ENCODE measurements around the gene CALU. TPM values are rescaled to one million over a fixed set of nuclear protein-coding genes. Genes with fewer than 3 reads are reported as not detected.

The CALU gene
- total RNA-seq, 1 experiment from 2014 or later, result 168 TPM

GRCh38 chr7:128729494-128729893 lies 9.7 kb upstream of the CALU start:
- Histone ChIP-seq H2BK12ac (ENCODE audit: insufficient read length, low read depth, low read length) (no peak overlapping the region), H3K4me1 (ENCODE audit: insufficient read depth, low read length) (no peaks in the 10 kb centered on the region), H3K23ac (ENCODE audit: insufficient read length, low read depth, low read length) (no peak overlapping the region), H2BK5ac (ENCODE audit: insufficient read length, low read length) (no peak overlapping the region), H3T11ph (ENCODE audit: low read length) (no peak overlapping the region), H2AFZ (ENCODE audit: low read length) (no peak overlapping the region), H4K20me1 (ENCODE audit: control insufficient read depth, insufficient read depth, insufficient read length) (no peaks in the 10 kb centered on the region), H3K9me3 (ENCODE audit: control insufficient read depth, low read depth, low read length) (no peaks in the 10 kb centered on the region), H2AK5ac (ENCODE audit: insufficient read length, low read length) (no peak overlapping the region), H3K79me2 (ENCODE audit: insufficient read depth, low read length) (no peaks in the 10 kb centered on the region), H4K91ac (ENCODE audit: insufficient read length, low read depth, low read length) (no peak overlapping the region), H3K27me3 (ENCODE audit: insufficient read depth, low read length) (no peaks in the 10 kb centered on the region), H3K14ac (ENCODE audit: insufficient read depth, low read length) (no peak overlapping the region), H3K4ac (ENCODE audit: low read depth, low read length) (no peak overlapping the region), H3K79me1 (ENCODE audit: insufficient read depth, low read depth, low read length, poor library complexity, severe bottlenecking) (no peaks in the 10 kb centered on the region), H4K5ac (ENCODE audit: insufficient read length, low read depth, low read length) (no peak overlapping the region), H3K56ac (ENCODE audit: insufficient read length, low read depth, low read length) (no peak overlapping the region), H3K27ac (ENCODE audit: insufficient read length, low read depth, low read length) (no peak overlapping the region), H2BK120ac (ENCODE audit: low read depth, low read length, poor library complexity, severe bottlenecking) (no peak overlapping the region), H2BK20ac (ENCODE audit: low read depth, low read length, poor library complexity, severe bottlenecking) (no peak overlapping the region), H3K18ac (ENCODE audit: insufficient read length, low read depth, low read length) (no peak overlapping the region), H3K4me2 (ENCODE audit: insufficient read depth, insufficient read length, low read length) (no peak overlapping the region), H2BK15ac (ENCODE audit: low read depth, low read length) (no peak overlapping the region), H4K8ac (replicated peaks; ENCODE audit: insufficient read length, low read depth, low read length) (no peak overlapping the region), H3K23me2 (ENCODE audit: insufficient read length, low read depth, low read length, poor library complexity, severe bottlenecking) (no peaks in the 10 kb centered on the region), H3K9ac (ENCODE audit: extremely low read depth, insufficient read length, low read length) (no peak overlapping the region)
- no peak for TF ChIP-seq CTCF (conservative IDR thresholded peaks at IDR 0.05)
- H3K4me1 Mint-ChIP-seq, result peaks cover 5 to 13% of the 10 kb centered on the region in 2 experiments; a peak in 3 of 4 replicates
- no peak for DNase-seq
- no peaks in the 10 kb centered on the region for H3K36me3 Mint-ChIP-seq (ENCODE audit: insufficient read depth in 1 of 3, low read depth in 3 of 3)
- H3K27ac Mint-ChIP-seq, result no peak overlapping the region
- H3K9me3 Mint-ChIP-seq, result no peaks in the 10 kb centered on the region
- no CpG with 5 or more reads among the region's 4 CpGs for WGBS (ENCODE audit: extremely low coverage, insufficient read length, low lambda C conversion rate)
- no peak overlapping the region for H3K4me3 Mint-ChIP-seq
- peaks cover 2% of the 10 kb centered on the region for H3K27me3 Mint-ChIP-seq (ENCODE audit: low read depth)

Data from H9 (cell line).